Measurements from ENCODE around the gene KCNG2. TPM values are rescaled to one million over a fixed set of nuclear protein-coding genes. Genes with fewer than 3 reads are reported as not detected.

KCNG2 gene
- total and polyA plus RNA-seq, 12 donors = 0.16 to 0.79 (median 0.24) TPM; not detected in 7

DNA sequence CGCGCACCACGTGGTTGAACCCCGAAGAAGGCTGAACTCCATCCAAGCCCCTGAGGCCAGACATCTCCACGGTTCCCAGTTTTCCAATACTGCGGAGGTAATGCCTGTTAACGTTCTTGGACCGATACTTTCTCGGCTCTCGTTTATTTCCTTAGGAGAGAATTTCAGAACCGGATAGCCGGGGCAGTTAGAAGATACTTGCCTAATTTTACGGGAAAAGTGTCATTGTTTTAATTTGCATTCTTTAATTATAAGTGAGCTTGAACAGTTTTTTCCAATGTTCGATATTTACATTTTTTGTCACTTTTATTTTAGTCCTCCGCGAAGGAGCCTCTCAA, 10.2 kb upstream of the KCNG2 start:
- no peaks in the 10 kb centered on the region for H3K9me3 ChIP-seq
- 81 to 84% methylated on average over 16 of the region's 16 CpGs for whole genome bisulfite sequencing, 2 donors
- ATAC-seq = no peak
- H3K27me3 ChIP-seq = peaks cover 29 to 92% (median 81%) of the 10 kb centered on the region in 7 donors
- intact Hi-C loops (cut with DNase I) = loop anchor here in 1 of 10 donors (1.0 kb wide), 1 partner anchor 15 kb away; no protein-coding TSS in a partner anchor
- no peak overlapping the region for H3K27ac ChIP-seq
- no peak for DNase-seq
- no peak for TF ChIP-seq CTCF (IDR thresholded peaks at IDR 0.05)
- H3K36me3 ChIP-seq = no peaks in the 10 kb centered on the region
- H3K4me1 ChIP-seq = peaks cover 0 to 38% (median 6%) of the 10 kb centered on the region in 9 donors
- H3K4me3 ChIP-seq = peak overlapping the region in 1 of 10 donors; percentile 27

DNA sequence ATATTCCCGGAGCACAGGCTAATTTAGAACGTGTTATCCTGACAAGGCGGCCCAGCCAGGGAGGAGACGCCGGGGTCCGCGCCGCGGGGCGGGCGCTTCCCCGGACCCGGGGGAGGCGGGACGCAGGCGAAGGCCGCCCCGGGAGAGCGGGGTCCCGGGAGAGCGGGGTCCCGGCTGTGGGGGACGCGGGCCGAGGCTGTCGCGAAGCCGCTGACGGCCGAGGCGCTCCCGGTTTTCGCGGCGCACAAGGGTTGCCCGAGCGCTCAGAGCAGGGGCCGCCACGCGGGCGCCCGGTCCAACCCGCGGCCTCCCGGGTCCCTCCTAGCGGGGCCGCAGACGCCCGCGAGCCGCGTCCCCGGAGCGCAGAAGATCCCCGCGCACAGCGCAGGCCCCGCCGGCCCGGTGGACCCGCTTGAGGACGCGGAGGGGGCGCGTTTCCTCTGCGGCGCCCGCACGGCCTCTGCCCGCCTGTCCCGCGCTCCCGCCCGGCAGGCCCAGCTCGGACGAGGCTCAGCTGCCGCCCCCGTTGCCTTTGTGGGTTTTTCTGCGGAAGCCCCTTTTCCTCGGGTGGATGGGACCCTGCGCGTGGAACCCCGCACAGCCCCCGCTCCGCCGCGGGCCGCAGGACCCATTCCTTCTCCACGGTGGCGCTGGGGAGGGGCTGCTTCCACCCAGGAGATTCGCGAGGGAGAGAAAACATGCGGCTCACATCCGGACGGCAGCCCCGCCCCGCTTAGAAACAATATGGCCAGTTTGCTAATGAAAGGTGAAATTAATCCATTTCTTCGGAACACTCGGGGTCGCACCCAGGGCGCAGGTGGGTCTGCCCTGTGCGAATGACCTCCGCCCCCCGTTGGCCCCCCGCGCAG, 9.6 kb upstream of the KCNG2 start:
- DNase-seq = no peak
- H3K36me3 ChIP-seq = no peaks in the 10 kb centered on the region
- no peak for TF ChIP-seq CTCF (IDR thresholded peaks at IDR 0.05)
- H3K4me3 ChIP-seq = peak overlapping the region in 9 of 10 donors; percentile 15 to 44 (median 31)
- no peak overlapping the region for H3K27ac ChIP-seq
- peaks cover 29 to 92% (median 81%) of the 10 kb centered on the region in 7 donors for H3K27me3 ChIP-seq
- intact Hi-C loops (cut with DNase I) = loop anchor here in 1 of 10 donors (1.0 kb wide), 1 partner anchor 14 kb away; no protein-coding TSS in a partner anchor
- no peak for ATAC-seq
- H3K9me3 ChIP-seq = no peaks in the 10 kb centered on the region
- 5% methylated on average over 84 to 106 of the region's 106 CpGs for WGBS, 2 donors
- peaks cover 0 to 44% (median 6%) of the 10 kb centered on the region in 9 donors for H3K4me1 ChIP-seq

DNA sequence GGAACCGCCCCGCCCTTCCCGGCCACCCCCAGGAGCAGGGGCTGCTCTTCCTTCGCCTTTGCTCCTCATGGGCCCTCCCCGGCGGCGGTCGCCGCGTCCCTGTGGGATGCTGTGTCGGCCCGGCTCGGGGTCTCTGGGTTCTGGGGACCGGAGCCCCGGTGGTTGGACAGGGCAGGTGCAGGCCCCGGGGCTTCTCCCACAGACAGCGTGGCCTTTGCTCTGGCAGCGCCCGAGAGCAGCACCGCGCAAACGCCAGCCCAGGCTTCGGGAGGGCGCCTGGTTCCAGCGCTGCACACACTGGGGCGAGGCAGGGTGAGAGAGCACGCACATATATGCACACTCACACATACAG, 9.0 kb upstream of the KCNG2 start:
- no peak for TF ChIP-seq CTCF (IDR thresholded peaks at IDR 0.05)
- Histone ChIP-seq H3K36me3 (no peaks in the 10 kb centered on the region), H3K4me3 (peak overlapping the region in 2 of 10 donors; percentile 15 to 44), H3K27ac (no peak overlapping the region), H3K27me3 (peaks cover 29 to 94% (median 83%) of the 10 kb centered on the region in 7 donors), H3K4me1 (peaks cover 0 to 51% (median 6%) of the 10 kb centered on the region in 9 donors), H3K9me3 (no peaks in the 10 kb centered on the region)
- ATAC-seq (no peak), DNase-seq (no peak)
- 49 to 52% methylated on average over 27 of the region's 27 CpGs for WGBS, 2 donors
- intact Hi-C loops (cut with DNase I) = no loop called here

DNA sequence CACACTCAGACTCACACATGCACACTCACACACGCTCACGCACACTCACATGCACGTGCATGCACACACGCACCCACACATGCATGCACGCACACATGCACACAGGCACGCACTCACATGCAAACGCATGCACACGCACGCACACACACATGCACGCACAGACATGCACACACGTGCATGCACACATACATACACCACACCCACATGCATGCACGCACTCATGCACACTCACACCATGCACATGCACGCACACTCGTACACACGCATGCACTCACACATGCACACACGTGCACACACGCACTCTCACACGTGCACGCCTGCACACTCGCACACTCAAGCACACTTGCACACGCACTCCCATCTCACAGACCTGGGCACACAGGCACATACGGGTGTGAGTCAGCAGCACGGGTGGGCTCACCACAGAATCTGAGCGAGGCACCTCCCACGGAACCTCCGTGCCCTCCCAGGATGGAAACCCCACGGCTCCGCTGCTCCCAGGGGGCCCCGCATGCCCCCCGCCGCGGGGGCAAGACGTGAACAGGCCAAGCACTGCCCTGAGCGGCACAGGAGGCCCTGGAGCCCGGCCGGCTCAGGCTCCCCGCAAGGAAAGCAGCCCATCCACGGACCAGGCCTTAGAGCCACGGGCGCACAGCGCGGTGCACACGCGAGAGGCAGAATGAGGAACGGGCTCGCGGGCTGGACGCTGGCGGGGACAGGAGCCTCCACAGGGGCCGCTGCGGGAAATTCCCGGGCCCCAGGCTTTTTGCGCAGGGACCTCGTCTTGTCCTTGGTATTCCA, 8.4 kb upstream of the KCNG2 start:
- no peak for ATAC-seq
- no peak for TF ChIP-seq CTCF (IDR thresholded peaks at IDR 0.05)
- no peak overlapping the region for H3K4me3 ChIP-seq
- peaks cover 0 to 52% (median 6%) of the 10 kb centered on the region in 9 donors for H3K4me1 ChIP-seq
- peaks cover 29 to 90% (median 78%) of the 10 kb centered on the region in 7 donors for H3K27me3 ChIP-seq
- no peak overlapping the region for H3K27ac ChIP-seq
- no peak for DNase-seq
- no peaks in the 10 kb centered on the region for H3K9me3 ChIP-seq
- intact Hi-C loops (cut with DNase I) = no loop called here
- no peaks in the 10 kb centered on the region for H3K36me3 ChIP-seq
- 90 to 92% methylated on average over 54 of the region's 54 CpGs for WGBS, 2 donors
